ENCODE results near the gene SLC27A1. TPM values are rescaled to one million over a fixed set of nuclear protein-coding genes. Genes with fewer than 3 reads are reported as not detected.
A peak's percentile ranks its signal among the peaks of the same experiment; 100 is the strongest.

Gene SLC27A1
- total and polyA plus RNA-seq, 3 donors from 2014 or later = 25.9 to 105 (median 92.8) TPM

DNA sequence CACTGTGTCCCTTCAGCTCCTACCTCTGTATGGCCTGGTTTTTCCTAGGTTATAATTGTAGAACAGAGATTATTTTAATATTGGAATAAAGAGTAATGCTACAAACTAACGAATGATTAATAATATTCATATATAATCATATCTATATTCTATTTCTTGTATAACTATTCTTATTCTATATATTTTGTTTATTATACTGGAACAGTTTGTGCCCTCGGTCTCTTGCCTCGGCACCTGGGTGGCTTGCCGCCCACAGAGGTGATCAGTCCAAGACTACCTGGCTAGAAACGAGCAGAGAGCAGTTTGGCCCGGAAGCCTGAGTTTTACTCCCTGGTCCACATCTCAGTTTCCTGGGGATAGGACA is 3.9 kb upstream of the SLC27A1 start:
- WGBS, 2 donors = 49 to 50% methylated on average over 6 of the region's 6 CpGs
- intact Hi-C loops (cut with DNase I; ENCODE audit: low total_unique reads) = no loop called here

DNA sequence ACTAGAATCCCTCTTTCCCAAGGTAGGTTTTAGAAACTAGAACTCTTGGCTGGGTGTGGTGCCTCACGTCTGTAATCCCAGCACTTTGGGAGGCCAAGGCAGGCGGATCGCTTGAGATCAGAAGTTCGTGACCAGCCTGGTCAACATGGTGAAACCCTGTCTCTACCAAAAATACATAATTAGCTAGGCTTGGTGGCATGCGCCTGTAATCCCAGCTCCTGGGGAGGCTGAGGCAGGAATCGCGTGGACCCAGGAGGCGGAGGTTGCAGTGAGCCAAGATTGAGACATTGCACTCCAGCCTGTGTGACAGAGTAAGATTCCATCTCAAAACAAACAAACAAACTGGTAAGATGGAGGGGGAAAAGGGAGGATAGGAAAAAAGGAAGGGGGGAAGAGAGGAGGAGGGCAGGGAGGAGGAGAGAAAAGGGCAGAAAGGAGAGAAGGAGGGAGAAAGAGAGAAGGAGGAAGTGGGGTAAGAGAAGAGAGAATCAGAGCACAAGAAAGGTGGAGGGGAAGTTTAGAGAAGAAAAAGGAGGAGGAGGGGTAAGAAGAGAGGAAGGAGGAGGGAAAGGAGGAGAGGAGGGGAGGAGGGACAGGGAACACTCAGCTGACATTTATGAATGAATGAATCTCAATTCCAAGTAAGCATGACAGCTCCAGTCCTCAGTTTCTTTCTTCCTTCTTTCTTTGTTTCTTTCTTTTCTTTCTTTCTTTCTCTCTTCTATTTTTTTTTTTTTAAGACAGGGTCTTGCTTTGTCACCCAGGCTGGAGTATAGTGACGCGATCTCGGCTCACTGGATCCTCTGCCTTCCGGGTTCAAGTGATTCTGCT is 2.6 kb upstream of the SLC27A1 start:
- no peaks in the 10 kb centered on the region for H3K9me3 ChIP-seq
- no peak for TF ChIP-seq POLR2A (IDR thresholded peaks at IDR 0.05)
- TF ChIP-seq, protein P1, sequence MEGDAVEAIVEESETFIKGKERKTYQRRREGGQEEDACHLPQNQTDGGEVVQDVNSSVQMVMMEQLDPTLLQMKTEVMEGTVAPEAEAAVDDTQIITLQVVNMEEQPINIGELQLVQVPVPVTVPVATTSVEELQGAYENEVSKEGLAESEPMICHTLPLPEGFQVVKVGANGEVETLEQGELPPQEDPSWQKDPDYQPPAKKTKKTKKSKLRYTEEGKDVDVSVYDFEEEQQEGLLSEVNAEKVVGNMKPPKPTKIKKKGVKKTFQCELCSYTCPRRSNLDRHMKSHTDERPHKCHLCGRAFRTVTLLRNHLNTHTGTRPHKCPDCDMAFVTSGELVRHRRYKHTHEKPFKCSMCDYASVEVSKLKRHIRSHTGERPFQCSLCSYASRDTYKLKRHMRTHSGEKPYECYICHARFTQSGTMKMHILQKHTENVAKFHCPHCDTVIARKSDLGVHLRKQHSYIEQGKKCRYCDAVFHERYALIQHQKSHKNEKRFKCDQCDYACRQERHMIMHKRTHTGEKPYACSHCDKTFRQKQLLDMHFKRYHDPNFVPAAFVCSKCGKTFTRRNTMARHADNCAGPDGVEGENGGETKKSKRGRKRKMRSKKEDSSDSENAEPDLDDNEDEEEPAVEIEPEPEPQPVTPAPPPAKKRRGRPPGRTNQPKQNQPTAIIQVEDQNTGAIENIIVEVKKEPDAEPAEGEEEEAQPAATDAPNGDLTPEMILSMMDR (IDR thresholded peaks at IDR 0.05) = no peak
- peak overlapping the region; percentile 89 to 90 for H3K27ac ChIP-seq
- no peaks in the 10 kb centered on the region for H3K36me3 ChIP-seq (ENCODE audit: low read depth, missing control alignments)
- no peaks in the 10 kb centered on the region for H3K27me3 ChIP-seq
- DNase-seq = no peak
- 65 to 69% methylated on average over 12 of the region's 12 CpGs for WGBS, 2 donors
- H3K4me3 ChIP-seq = no peak overlapping the region
- H3K4me1 ChIP-seq = peaks cover 29% of the 10 kb centered on the region
- intact Hi-C loops (cut with DNase I; ENCODE audit: low total_unique reads) = no loop called here

More for the DNA sequence above, 3.9 kb upstream of the SLC27A1 start:
- Histone ChIP-seq H3K27ac (peak overlapping the region in 1 of 2 donors; percentile 89), H3K4me1 (peaks cover 22% of the 10 kb centered on the region), H3K27me3 (no peaks in the 10 kb centered on the region), H3K9me3 (no peaks in the 10 kb centered on the region), H3K36me3 (ENCODE audit: low read depth, missing control alignments) (no peaks in the 10 kb centered on the region), H3K4me3 (no peak overlapping the region)
- no peak for DNase-seq
- no peak for TF ChIP-seq POLR2A (IDR thresholded peaks at IDR 0.05)
- TF ChIP-seq, protein P1 (IDR thresholded peaks at IDR 0.05) = no peak

DNA sequence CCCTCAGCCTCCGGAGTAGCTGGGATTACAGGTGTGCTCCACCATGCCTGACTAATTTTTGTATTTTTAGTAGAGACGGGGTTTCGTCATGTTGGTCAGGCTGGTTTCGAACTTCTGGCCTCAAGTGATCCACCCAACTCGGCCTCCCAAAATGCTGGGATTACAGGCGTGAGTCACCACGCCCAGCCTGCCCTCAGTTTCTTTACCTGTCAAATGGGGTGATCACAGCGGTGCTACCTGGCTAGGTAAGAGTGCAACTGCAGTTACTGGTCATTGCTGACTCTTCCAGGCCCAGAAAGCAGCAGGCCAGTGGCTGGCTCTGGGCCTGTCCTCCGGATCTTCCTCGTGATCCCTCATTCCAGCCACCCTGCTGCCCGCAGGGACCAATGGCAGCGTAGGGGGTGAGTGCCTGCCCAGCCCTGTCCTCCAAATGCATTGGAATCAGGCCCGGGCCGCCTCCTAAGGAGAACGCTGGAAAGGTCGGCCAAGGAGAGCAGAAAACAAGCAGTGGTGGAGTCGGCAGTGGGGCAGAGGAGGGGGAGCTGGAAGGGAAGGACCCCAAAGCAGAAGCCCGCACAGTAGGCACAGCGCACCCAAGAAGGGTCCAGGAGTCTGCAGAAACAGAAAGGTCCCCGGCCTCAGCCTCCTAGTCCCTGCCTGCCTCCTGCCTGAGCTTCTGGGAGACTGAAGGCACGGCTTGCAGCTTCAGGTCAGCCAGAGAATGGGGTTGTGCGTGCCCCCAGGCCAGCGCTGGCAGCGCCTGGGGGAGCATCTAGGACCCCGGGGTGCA is 1.8 kb upstream of the SLC27A1 start:
- H3K4me3 ChIP-seq = peak overlapping the region; percentile 74 to 75
- H3K36me3 ChIP-seq (ENCODE audit: low read depth, missing control alignments) = no peaks in the 10 kb centered on the region
- no peaks in the 10 kb centered on the region for H3K27me3 ChIP-seq
- WGBS, 2 donors = 33 to 34% methylated on average over 19 to 23 of the region's 25 CpGs
- DNase-seq = peak; percentile 78
- H3K9me3 ChIP-seq = no peaks in the 10 kb centered on the region
- peaks cover 29% of the 10 kb centered on the region for H3K4me1 ChIP-seq
- TF ChIP-seq, protein P1 (IDR thresholded peaks at IDR 0.05) = peak in 1 of 3 experiments; percentile 14
- no peak for TF ChIP-seq POLR2A (IDR thresholded peaks at IDR 0.05)
- peak overlapping the region; percentile 89 to 90 for H3K27ac ChIP-seq
- intact Hi-C loops (cut with DNase I; ENCODE audit: low total_unique reads) = no loop called here

DNA sequence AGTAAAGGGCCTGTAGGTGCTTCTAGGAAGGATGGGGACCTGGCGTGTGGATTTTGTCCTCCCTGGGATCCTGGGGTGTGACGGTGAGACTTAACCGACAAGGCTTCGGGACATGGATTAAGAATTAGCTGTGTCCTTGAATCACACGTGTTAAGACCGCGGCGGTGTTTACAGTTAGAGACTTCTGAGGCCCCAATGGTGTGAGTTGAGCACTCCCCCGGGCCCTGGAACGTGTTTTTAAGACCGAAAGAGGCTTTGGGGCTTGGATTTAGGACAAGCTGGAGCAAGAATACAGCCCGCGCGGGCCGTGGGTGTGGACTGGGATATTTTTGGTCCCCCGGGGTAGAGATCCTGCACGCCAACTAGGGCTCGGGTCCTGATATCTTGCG is 1.2 kb upstream of the SLC27A1 start:
- H3K27me3 ChIP-seq = no peaks in the 10 kb centered on the region
- TF ChIP-seq, protein P1 (IDR thresholded peaks at IDR 0.05) = no peak
- no peak for TF ChIP-seq POLR2A (IDR thresholded peaks at IDR 0.05)
- peaks cover 29% of the 10 kb centered on the region for H3K4me1 ChIP-seq
- H3K9me3 ChIP-seq = no peaks in the 10 kb centered on the region
- no peaks in the 10 kb centered on the region for H3K36me3 ChIP-seq (ENCODE audit: low read depth, missing control alignments)
- 1 to 10% methylated on average over 17 to 19 of the region's 19 CpGs for WGBS, 2 donors
- DNase-seq = no peak
- intact Hi-C loops (cut with DNase I; ENCODE audit: low total_unique reads) = no loop called here
- peak overlapping the region; percentile 89 to 90 for H3K27ac ChIP-seq
- H3K4me3 ChIP-seq = peak overlapping the region; percentile 74 to 75
